ENCODE results near the gene NOSTRIN.

- TF ChIP-seq POLR2A (IDR thresholded peaks at IDR 0.05; ENCODE audit: extremely low read depth, insufficient read length): no peak
- TF ChIP-seq CTCF (IDR thresholded peaks at IDR 0.05; ENCODE audit: low read depth, low read length): no peak
- TF ChIP-seq MAX (IDR thresholded peaks at IDR 0.05; ENCODE audit: low read depth, low read length): no peak
- no peak for TF ChIP-seq MYC (IDR thresholded peaks at IDR 0.05; ENCODE audit: low read depth, low read length)
These were observed 101.9 kb downstream of the NOSTRIN start for GRCh38 chr2:168904358-168904757.
